AG08396 (cell line): ENCODE data around the gene PHPT1.
"Not testable (repeated sequence)": the region's sequence is repeated elsewhere in the genome, so short reads cannot be mapped to it uniquely, and the experiment has no call there.

Experiments
- DNase-seq: peaks from one replicate; pipeline ENCODE4 v3.0.0; 2012; ENCODE audit warnings: low spot score, mixed read lengths

Gene PHPT1

DNA sequence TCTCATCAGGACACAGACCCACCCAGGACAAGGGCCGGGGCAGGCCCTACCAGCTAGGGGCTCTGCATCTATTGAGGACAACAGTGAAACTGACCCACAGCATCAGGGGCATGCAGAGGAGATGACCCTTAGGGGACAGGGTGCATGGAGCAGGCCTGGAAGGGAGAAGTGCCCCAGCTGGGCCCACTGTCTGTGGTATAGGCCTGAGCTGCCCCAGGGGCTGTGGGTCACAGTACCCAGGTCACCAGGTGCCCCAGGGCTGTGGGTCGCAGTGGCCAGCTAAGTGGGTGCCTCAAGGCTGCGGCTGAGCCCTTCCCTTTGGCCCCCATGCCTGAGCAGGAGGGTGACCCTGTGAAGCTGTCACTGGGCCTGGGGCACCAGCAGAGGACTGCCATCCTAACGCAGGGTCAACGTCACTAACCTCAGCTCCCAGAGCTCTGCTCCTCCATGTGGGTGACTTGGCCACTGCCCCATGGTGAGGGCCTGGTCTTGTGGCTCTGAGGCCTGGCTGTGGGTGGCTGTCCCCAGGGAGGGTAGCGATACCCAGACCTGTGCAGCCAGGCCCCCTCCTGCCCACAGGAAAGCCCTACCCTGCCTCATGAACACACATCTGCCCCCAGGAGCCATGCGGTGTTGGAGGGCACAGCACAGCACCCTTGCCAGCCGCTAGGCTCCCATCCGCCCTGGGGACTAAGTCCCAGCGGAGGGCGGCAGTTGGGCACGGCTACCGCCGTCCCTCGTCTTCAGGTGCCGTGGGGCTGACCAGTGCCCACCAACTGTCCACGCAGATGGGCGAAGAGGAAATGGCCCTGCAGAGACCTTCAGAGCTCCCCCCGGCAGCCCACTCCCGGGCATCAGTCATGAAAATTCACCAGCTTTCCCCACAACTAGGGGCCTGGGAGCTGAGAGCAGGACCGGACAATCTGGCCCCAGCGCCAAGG is 12.0 kb downstream of the PHPT1 start:
- no peak for DNase-seq

DNA sequence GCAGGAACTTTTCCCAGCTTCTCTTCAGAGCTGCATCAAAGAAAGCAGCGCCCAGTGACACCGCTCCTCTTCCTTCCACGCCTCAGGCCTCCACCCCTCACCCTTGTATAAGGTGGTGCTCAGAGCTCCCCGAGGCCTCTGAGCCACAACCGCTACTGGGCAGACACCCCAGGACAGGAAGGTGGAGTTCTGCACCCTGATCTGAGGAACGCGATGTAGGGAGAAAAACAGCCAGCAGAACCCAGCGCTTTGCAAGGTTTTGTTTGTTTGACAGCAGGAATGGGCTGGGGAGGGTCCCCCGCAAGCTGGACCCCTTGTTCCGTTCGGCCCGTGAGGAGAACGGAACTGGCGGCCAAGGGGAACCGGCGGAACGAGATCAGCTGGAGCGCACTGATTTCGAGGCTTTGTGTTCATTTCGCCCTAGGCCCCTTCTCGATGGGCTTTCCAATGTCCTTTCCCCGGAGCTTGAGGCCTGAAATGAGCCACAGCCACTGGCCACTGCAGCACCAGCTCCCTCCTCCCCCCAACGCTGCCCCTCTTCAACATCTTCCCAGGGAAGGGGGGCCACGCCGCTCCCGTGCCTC is 12.8 kb downstream of the PHPT1 start:
- DNase-seq = no peak

DNA sequence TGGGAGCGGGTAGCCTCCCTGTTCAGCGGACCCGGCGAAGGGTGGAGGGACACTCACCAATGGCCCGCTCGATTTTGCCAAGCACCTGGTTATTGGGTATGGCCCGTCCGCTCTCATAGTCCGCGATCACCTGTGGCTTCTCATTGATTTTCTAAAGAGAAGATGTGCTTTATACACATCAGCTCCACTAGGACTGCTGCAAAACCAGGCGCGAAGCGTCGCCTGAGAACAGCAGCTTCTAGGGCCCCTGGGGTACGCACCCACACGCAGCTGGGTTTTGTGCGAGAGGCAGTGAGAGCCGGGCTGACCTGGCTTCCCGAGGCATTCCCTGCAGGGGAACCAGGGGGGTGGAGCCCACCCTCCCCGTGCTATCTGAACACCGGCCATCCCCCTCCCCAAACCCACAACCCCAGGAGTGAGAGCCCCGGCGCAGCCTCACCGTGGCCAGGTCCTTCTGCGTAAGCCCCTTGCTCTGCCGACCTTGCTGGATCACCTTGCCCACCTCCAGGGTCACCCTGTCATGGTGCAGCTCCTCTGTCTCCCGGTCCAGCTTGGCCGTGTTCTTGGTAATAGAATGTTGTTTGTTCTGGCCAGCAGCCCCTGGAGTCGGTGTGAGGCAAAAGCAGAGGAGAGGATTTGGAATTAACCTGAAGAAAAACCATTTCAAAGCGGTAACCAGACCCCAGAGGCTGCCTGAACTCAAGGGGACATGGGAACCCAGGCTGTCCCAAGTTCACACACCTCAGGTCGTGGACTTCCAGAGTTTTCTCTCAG is 13.8 kb downstream of the PHPT1 start:
- DNase-seq = no peak

DNA sequence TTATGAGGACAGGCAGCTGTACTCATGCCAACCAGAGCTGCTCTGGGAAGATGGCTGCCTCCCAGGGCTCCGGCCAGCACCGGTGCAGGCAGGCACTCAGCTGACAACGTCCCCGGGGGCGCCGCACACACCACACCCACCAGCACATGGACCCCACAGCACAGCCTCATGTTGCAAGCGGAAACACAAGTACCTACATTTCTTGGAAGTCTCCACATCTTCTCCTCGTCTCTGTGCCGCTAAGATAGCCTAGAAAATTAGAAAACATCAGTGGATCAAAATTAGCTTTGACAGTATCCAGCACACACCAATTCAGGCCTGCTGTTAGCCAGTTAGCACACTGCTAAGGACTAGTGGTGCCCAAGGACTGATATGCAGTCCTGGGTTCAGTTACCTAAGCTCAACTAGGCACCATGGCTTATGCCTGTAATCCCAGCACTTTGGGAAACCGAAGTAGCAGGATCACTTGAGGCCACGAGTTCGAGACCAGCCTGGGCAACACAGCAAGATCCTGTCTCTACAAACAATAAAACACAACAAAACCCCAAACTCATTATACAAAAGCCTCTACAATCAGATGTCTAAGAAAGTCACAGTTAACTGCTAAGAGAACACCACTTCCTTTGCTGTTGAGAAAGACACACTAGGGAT is 14.5 kb downstream of the PHPT1 start:
- no peak for DNase-seq

DNA sequence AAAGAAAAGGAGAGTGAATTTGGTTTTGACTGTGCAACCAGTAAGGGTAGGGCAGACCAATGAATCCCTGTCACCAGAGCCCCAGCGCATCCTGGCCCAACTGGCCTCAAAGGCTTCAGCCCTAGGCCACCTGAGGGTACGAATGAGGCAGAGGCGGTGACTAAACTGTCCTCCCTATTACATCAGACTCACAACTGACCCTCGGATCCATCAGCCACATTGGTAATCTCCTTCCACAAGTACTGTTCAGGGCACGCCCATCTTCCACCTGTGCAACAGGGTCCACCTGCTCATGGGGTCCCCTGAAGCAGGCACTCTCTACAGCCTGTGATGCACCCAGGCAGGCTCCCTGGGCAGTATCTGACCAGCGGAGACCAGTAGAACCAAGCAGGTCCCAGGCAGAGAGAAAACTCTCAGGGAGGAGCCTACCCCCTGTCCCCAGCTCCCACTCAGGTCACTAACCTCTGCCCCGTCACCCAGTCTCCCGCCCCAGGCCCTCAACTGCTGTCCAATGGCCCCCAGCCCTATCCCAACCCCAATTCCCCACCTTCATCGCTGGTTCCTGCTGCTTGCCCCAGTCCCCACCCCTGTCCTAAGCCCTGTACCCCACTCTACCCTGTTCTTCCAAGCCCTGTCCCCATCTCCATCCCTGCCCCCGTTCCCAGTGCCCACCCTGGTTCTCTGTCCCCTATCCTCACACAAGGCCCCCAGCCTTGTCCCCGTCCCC is 16.0 kb downstream of the PHPT1 start:
- no peak for DNase-seq

GRCh38 chr9:136865768-136866103 is 16.5 kb downstream of the PHPT1 start:
- no peak for DNase-seq

- not testable (repeated sequence) for DNase-seq
Observed at GRCh38 chr9:136866898-136867421, 17.8 kb downstream of the PHPT1 start.

DNA sequence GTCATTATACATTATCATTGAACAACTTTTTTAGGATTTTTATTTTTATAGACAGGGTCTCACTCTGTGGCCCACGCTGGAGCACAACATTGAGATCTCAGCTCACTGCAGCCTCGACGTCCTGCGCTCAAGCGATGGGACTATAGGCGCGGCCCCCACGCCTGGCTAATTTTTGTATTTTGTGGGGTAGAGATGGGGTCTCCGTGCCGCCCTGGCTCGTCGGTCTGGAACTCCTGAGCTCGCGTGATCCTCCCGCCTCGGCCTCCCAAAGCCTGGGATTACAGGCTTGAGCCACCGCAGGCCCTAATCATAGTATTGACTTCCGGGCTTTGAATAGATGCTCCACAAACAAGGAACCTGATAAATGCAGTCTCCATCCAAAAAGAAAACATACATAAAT is 18.3 kb downstream of the PHPT1 start:
- no peak for DNase-seq

DNA sequence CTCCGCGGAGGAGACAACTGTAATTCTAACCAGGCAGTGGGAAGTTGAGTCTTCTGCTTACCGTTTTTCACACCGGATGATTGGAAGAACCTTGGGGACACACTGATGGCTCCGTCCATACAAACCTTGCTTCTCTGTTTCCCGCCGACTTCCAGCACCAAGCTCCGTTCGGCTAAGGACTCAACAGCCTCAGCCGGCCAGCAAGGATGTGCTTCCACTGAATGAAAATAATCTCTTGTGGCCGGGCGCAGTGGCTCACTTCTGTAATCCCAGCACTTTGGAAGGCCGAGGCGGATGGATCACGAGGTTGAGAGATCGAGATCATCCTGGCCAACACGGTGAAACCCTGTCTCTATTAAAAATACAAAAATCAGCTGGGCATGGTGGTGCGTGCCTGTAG is 18.7 kb downstream of the PHPT1 start:
- DNase-seq = no peak

GRCh38 chr9:136868644-136869043 is 19.4 kb downstream of the PHPT1 start:
- no peak for DNase-seq

DNA sequence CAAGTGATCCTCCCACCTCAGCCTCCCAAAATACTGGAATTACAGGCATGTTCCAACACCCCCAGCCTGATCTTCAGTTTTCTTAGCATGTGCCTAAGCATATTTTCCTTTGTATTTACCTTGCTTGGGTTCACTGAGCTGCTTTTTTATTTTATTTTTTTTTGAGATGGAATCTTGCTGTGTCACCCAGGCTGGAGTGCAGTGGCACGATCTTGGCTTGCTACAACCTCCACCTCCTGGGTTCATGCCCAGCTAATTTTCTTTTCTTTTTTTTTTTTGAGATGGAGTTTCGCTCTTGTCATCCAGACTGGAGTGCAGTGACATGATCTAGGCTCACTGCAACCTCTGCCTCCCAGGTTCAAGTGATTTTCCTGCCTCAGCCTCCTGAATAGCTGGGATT is 20.4 kb downstream of the PHPT1 start:
- not testable (repeated sequence) for DNase-seq

DNA sequence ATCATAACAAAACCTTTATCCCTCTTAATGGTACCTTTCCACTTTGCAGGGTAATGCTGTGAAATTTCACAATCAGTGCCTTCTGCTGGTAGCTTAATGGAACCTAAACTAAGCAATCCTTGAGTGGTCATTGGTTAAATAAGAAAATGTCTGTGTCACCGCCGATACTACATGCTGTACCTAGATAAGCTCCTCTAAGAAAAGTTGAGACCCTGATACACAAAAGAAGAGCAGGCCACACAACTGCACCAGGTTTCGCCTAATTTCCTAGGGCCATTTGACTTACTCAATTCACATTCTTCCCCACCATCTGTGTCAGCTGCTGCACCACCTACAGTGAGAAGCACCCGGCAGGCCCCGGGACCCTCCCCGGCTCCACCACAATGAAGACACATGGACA is 25.9 kb downstream of the PHPT1 start:
- no peak for DNase-seq

DNA sequence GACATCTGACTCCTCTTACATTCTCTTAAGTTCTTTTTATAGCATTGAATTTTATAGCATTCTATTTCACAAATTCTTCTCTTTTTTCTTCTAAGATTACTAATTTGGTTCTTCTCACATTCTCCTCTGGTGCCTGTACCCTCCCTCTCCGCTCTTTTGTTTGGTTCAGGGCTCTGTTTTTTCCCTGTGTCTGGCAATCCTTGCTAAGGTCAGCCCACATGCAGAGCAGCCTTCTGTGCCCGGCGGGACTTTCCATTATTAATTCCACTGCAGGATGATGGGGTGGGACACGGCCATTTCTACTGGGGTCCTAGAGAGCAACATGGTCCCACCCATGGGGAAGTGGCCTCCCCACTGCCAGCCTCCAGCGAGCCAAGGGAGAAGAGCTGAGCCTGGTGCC is 27.3 kb downstream of the PHPT1 start:
- no peak for DNase-seq

DNA sequence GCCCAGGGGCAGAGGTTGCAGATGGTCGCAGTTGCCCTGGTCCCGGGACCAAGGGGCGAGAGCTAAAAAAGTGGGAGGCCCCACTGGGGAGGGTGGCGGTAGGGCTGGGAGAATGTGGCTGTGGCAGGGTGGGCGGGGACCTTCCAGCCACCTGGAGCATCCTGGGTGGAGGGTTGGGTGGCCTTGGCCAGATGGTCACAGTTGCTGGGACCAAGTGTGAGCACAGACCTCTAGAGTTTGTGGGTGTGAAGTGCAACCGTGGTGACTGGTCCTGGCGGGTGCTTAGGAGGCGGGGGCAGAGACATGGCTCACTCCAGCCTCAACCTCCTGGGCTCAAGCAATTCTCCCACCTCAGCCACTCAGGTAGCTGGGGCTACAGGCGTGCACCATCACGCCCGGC is 31.4 kb downstream of the PHPT1 start:
- DNase-seq = no peak

GRCh38 chr9:136881691-136882108 is 32.5 kb downstream of the PHPT1 start:
- DNase-seq = peak; percentile 58

- peak; percentile 85 for DNase-seq
Observed at GRCh38 chr9:136882109-136882946, 33.1 kb downstream of the PHPT1 start.

- not testable (repeated sequence) for DNase-seq
Observed at GRCh38 chr9:136882947-136883283, 33.7 kb downstream of the PHPT1 start.

DNA sequence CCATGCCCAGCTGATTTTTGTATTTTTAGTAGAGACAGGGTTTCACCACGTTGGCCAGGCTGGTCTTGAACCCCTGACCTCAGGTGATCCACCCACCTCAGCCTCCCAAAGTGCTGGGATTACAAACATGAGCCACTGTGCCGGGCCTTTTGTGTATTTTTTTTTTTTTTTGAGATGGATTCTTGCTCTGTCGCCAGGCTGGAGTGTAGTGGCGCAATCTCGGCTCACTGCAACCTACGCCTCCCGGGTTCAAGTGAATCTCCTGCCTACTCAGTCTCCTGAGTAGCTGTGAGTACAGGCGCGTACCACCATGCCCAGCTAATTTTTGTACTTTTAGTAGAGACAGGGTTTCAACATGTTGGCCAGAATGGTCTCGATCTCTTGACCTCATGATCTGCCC is 34.5 kb downstream of the PHPT1 start:
- not testable (repeated sequence) for DNase-seq

- peak; percentile 100 for DNase-seq
Observed at GRCh38 chr9:136885950-136886578, 36.9 kb downstream of the PHPT1 start, which contains the start of gene TRAF2. Gene TRAF2 (plus strand): TSS chr9:136886516. CDS start chr9:136898741, 12,225 bp downstream.
